PC-3 (cell line): ENCODE measurements around the gene CHST8. TPM values are rescaled to one million over a fixed set of nuclear protein-coding genes. Genes with fewer than 3 reads are reported as not detected.

Source experiments
- ATAC-seq: fragments of 200-7000 bp; cut with Tn5 transposase; 2 replicates; pipeline ENCODE4 v1.9.1; 2020; ENCODE audit warnings: mild to moderate bottlenecking, moderate library complexity
- BruUV-seq: library from RNA; stranded (reverse); fragments of 400-500 nt; replicated peaks from 2 replicates; lab custom pipeline; 2021; lab: Mats Ljungman, UMichigan
- CTCF ChIA-PET: fragments of 300-600 bp; sonication (Branson Sonifier 250); formaldehyde crosslinking; loops from one replicate; lab custom pipeline; 2022; ENCODE audit warnings: antibody characterized with exemption; lab: Charles Lee
- POLR2A ChIA-PET: fragments of 300-600 bp; sonication (Branson Sonifier 250); formaldehyde crosslinking; loops from one replicate; lab custom pipeline; 2022; ENCODE audit warnings: antibody characterized with exemption; ENCODE audit not compliant: unreplicated experiment; lab: Charles Lee
- DNase-seq: peaks from one replicate; pipeline ENCODE4 v3.0.0-alpha.2; 2015
- H2AFZ ChIP-seq: fragments of 300-600 bp; sonication (generic); 2 replicates; pipeline ENCODE4 v1.6.0; 2016; ENCODE audit warnings: antibody characterized with exemption, low read length
- H3F3A ChIP-seq: fragments of 300-600 bp; sonication (generic); one replicate; pipeline ENCODE4 v1.6.0; 2017; ENCODE audit warnings: antibody characterized with exemption, low read length, control low read depth, mild to moderate bottlenecking; ENCODE audit not compliant: unreplicated experiment
- H3K27ac ChIP-seq: fragments of 300-600 bp; sonication (generic); 2 replicates; pipeline ENCODE4 v1.5.1; 2016; ENCODE audit warnings: mild to moderate bottlenecking, low read length
- H3K27me3 ChIP-seq: fragments of 300-600 bp; sonication (generic); 2 replicates; pipeline ENCODE4 v1.6.1; 2016; ENCODE audit warnings: low read length, mixed read lengths
- H3K36me3 ChIP-seq: fragments of 300-600 bp; sonication (generic); 2 replicates; pipeline ENCODE4 v1.6.1; 2016; ENCODE audit warnings: low read depth, mixed run types, low read length, mixed read lengths
- H3K4me1 ChIP-seq: fragments of 300-600 bp; sonication (generic); 2 replicates; pipeline ENCODE4 v1.5.1; 2016; ENCODE audit warnings: low read length; ENCODE audit not compliant: insufficient read depth
- H3K4me2 ChIP-seq: fragments of 300-600 bp; sonication (generic); 2 replicates; pipeline ENCODE4 v1.6.0; 2016; ENCODE audit warnings: low read length
- H3K4me3 ChIP-seq: fragments of 300-600 bp; sonication (generic); 2 replicates; pipeline ENCODE4 v1.5.1; 2016; ENCODE audit warnings: mild to moderate bottlenecking, low read length, mixed read lengths
- H3K79me2 ChIP-seq: fragments of 300-600 bp; sonication (generic); 2 replicates; pipeline ENCODE4 v1.6.1; 2017; ENCODE audit warnings: low read length, mixed read lengths
- H3K9ac ChIP-seq: fragments of 300-600 bp; sonication (generic); 2 replicates; pipeline ENCODE4 v1.6.0; 2016; ENCODE audit warnings: mild to moderate bottlenecking, low read length
- H3K9me2 ChIP-seq: fragments of 300-600 bp; sonication (generic); replicated peaks from 2 replicates; pipeline ENCODE4 v1.6.1; 2016; ENCODE audit warnings: mixed run types, low read length, mixed read lengths
- H3K9me3 ChIP-seq: fragments of 300-600 bp; sonication (generic); 2 replicates; pipeline ENCODE4 v1.6.1; 2016; ENCODE audit warnings: low read length, mixed read lengths
- H4K20me1 ChIP-seq: fragments of 300-600 bp; sonication (generic); 2 replicates; pipeline ENCODE4 v1.6.1; 2016; ENCODE audit warnings: low read length, mixed read lengths
- EZH2 ChIP-seq: fragments of 300-600 bp; sonication (generic); IDR thresholded peaks from one replicate; pipeline ENCODE4 v1.6.1; 2017; ENCODE audit warnings: antibody characterized with exemption, mild to moderate bottlenecking, low read length; ENCODE audit not compliant: unreplicated experiment
- EZH2phosphoT487 ChIP-seq: fragments of 300-600 bp; sonication (generic); IDR thresholded peaks from 2 replicates; pipeline ENCODE4 v1.6.1; 2018; ENCODE audit warnings: mild to moderate bottlenecking, antibody characterized with exemption, low read length, borderline replicate concordance
- intact Hi-C: fragments of 100-400 bp; cut with micrococcal nuclease; formaldehyde crosslinking; loops from 2 replicates; pipeline ENCODE4 v1.9.0; 2023
- total RNA-seq: library from RNA; depleted of rRNA; stranded (reverse); fragments of >200 nt; gene quantifications from 2 replicates; pipeline ENCODE4 v1.2.3, GENCODE V29; 2014
- TF ChIP-seq, protein P1 (sequence below): fragments of 300-600 bp; sonication (generic); conservative IDR thresholded peaks from 2 replicates; pipeline ENCODE4 v1.5.1; 2017; ENCODE audit warnings: antibody characterized with exemption, low read depth, mild to moderate bottlenecking, low read length

The CHST8 gene
- total RNA-seq, 1 experiment from 2014 or later, result 0.36 TPM

DNA sequence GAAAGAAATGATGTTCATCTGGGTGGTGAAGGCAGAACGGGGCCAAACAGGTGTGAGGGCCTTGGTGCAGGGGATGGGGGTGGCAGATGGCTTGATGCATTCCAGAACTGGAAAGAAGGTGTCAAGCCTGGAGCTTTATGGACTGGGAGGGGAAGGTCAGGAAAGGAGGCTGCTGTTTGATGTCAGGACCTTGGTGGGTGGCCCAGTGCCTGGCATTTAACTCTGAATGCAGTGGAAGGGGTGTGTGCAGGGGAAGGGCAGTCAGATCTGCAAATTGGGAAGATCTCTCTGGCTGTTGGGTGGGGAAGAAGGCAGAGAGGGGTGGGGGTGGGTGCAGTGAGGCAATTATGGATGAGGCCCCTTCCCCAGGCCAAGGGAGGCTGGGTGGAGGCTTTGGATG lies 186.6 kb downstream of the CHST8 start:
- intact Hi-C loops, result no loop called here
- DNase-seq (no peak), ATAC-seq (no peak)
- Histone ChIP-seq H3K27me3 (no peaks in the 10 kb centered on the region), H3F3A (no peaks in the 10 kb centered on the region), H3K9me3 (no peaks in the 10 kb centered on the region), H3K9ac (no peak overlapping the region), H2AFZ (no peak overlapping the region), H3K36me3 (no peaks in the 10 kb centered on the region; the same call in 1 of the 2 replicates), H3K4me3 (no peak overlapping the region), H3K4me1 (peaks cover 6% of the 10 kb centered on the region; the same call in 1 of the 2 replicates), H4K20me1 (no peaks in the 10 kb centered on the region), H3K27ac (no peak overlapping the region), H3K79me2 (peaks cover 4% of the 10 kb centered on the region; the same call in 1 of the 2 replicates), H3K4me2 (no peak overlapping the region), H3K9me2 (no peaks in the 10 kb centered on the region)
- TF ChIP-seq EZH2, result no peak
- TF ChIP-seq, protein P1, sequence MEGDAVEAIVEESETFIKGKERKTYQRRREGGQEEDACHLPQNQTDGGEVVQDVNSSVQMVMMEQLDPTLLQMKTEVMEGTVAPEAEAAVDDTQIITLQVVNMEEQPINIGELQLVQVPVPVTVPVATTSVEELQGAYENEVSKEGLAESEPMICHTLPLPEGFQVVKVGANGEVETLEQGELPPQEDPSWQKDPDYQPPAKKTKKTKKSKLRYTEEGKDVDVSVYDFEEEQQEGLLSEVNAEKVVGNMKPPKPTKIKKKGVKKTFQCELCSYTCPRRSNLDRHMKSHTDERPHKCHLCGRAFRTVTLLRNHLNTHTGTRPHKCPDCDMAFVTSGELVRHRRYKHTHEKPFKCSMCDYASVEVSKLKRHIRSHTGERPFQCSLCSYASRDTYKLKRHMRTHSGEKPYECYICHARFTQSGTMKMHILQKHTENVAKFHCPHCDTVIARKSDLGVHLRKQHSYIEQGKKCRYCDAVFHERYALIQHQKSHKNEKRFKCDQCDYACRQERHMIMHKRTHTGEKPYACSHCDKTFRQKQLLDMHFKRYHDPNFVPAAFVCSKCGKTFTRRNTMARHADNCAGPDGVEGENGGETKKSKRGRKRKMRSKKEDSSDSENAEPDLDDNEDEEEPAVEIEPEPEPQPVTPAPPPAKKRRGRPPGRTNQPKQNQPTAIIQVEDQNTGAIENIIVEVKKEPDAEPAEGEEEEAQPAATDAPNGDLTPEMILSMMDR, result no peak
- TF ChIP-seq EZH2phosphoT487, result no peak
- ChIA-PET CTCF (no interaction called here), POLR2A (no interaction called here)
- no TSS peak for BruUV-seq

DNA sequence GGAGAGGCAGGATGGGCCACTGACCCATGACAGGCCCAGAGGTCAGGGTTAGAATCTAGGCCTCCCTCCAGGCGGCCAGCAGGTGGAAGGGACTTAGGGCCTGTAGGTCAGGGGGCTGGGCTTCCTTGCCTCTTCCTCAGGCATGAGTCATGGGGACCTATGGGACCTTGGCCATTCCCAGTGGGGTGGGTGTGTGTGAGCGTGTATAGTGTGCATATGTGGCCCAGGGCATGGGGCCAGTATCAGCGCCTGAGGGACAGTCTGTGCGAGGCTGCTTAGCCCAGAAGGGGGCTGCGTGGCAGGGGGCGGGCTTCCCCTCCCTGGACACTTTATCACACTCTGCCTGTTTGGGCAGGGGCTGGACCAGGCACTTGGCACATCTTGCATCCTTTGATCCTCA lies 188.2 kb downstream of the CHST8 start:
- Histone ChIP-seq H3K4me1 (peaks cover 4% of the 10 kb centered on the region; the same call in 1 of the 2 replicates), H3K36me3 (no peaks in the 10 kb centered on the region; the same call in 1 of the 2 replicates), H3K9me2 (no peaks in the 10 kb centered on the region), H3K9ac (no peak overlapping the region), H3K4me3 (no peak overlapping the region), H3K27me3 (no peaks in the 10 kb centered on the region), H3K79me2 (0 out of 2 replicates have a peak, but pooled peaks cover 4% of the 10 kb centered on the region), H2AFZ (no peak overlapping the region), H3K4me2 (no peak overlapping the region), H4K20me1 (no peaks in the 10 kb centered on the region), H3K9me3 (no peaks in the 10 kb centered on the region), H3F3A (no peaks in the 10 kb centered on the region), H3K27ac (no peak overlapping the region)
- ChIA-PET POLR2A (no interaction called here), CTCF (no interaction called here)
- no TSS peak for BruUV-seq
- intact Hi-C loops, result no loop called here
- ATAC-seq, result peak; percentile 72
- DNase-seq, result no peak
- TF ChIP-seq, protein P1, result no peak
- TF ChIP-seq EZH2, result no peak
- no peak for TF ChIP-seq EZH2phosphoT487

DNA sequence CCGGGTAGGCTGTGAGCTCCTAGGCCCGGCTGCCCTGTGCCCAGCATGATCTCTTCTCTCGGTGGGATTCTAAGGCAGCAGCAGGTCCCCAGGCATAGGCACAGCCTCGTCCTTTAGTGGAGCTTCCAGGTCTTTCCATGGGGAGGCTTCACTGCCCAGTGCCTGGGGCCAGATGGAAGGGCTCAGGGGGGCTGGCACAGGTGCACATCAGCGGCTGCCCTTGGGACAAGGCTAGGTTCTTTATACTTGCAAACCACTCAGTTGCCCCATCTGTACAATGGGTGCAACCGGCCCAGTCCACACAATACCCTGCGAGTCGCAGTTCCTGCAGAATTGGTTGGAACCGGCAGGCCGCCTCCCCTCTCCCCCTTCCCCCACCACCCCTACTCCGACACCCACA lies 189.1 kb downstream of the CHST8 start:
- Histone ChIP-seq H3K9me2 (no peaks in the 10 kb centered on the region), H2AFZ (no peak overlapping the region), H3K79me2 (no peaks in the 10 kb centered on the region), H3K4me3 (no peak overlapping the region), H3K27me3 (no peaks in the 10 kb centered on the region), H3K4me1 (peaks cover 4% of the 10 kb centered on the region; the same call in 1 of the 2 replicates), H4K20me1 (no peaks in the 10 kb centered on the region), H3K4me2 (no peak overlapping the region), H3K36me3 (no peaks in the 10 kb centered on the region; the same call in 1 of the 2 replicates), H3F3A (no peaks in the 10 kb centered on the region), H3K9ac (no peak overlapping the region), H3K27ac (no peak overlapping the region), H3K9me3 (no peaks in the 10 kb centered on the region)
- intact Hi-C loops, result no loop called here
- ChIA-PET CTCF (no interaction called here), POLR2A (no interaction called here)
- no peak for DNase-seq
- no TSS peak for BruUV-seq
- TF ChIP-seq EZH2phosphoT487 (no peak), EZH2 (no peak)
- TF ChIP-seq, protein P1, result no peak
- no peak for ATAC-seq
